ENCODE measurements around the gene ANKRD34C. TPM values are rescaled to one million over a fixed set of nuclear protein-coding genes. Genes with fewer than 3 reads are reported as not detected.

Gene ANKRD34C
- total RNA-seq, 1 experiment from 2014 or later: not detected

DNA sequence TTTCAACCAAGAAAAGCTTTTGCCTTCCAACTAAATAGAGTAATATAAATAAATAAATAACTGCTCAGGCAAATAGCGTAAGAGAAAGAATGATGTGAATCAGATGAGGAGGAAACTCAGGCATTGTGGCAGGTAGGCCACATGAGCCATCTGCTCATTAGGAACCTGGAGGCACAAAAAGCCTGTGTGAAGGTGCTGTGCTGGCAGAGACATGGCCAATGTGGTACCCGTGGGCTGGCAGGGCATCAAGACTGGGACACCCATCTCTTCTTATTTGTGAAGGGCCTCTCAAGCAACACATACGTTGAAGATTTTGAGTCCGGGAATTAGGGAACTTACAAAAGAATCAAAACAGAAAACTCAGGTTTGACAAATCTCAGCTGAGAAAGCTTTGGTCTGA lies 9.5 kb downstream of the ANKRD34C start:
- no peaks in the 10 kb centered on the region for H3K36me3 Mint-ChIP-seq (ENCODE audit: insufficient read depth, unreplicated experiment)
- no peak overlapping the region for H3K27ac Mint-ChIP-seq (ENCODE audit: unreplicated experiment)
- no peaks in the 10 kb centered on the region for H3K9me3 Mint-ChIP-seq (ENCODE audit: low read depth, unreplicated experiment)
- no TSS peak for BruUV-seq (replicated peaks)
- TF ChIP-seq, protein P1, sequence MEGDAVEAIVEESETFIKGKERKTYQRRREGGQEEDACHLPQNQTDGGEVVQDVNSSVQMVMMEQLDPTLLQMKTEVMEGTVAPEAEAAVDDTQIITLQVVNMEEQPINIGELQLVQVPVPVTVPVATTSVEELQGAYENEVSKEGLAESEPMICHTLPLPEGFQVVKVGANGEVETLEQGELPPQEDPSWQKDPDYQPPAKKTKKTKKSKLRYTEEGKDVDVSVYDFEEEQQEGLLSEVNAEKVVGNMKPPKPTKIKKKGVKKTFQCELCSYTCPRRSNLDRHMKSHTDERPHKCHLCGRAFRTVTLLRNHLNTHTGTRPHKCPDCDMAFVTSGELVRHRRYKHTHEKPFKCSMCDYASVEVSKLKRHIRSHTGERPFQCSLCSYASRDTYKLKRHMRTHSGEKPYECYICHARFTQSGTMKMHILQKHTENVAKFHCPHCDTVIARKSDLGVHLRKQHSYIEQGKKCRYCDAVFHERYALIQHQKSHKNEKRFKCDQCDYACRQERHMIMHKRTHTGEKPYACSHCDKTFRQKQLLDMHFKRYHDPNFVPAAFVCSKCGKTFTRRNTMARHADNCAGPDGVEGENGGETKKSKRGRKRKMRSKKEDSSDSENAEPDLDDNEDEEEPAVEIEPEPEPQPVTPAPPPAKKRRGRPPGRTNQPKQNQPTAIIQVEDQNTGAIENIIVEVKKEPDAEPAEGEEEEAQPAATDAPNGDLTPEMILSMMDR (IDR thresholded peaks at IDR 0.05; ENCODE audit: unreplicated experiment): no peak
- H3K4me1 Mint-ChIP-seq (ENCODE audit: low read depth, unreplicated experiment): peaks cover 9% of the 10 kb centered on the region
- intact Hi-C loops (cut with micrococcal nuclease; ENCODE audit: unreplicated experiment): no loop called here
- H3K27me3 Mint-ChIP-seq (ENCODE audit: unreplicated experiment): peaks cover 83% of the 10 kb centered on the region
- H3K4me3 Mint-ChIP-seq (ENCODE audit: low read depth, unreplicated experiment): no peak overlapping the region
- CTCF ChIA-PET: no interaction called here
- DNase-seq: no peak

- CTCF ChIA-PET: no interaction called here
- Mint-ChIP-seq H3K27me3 (ENCODE audit: unreplicated experiment) (peaks cover 84% of the 10 kb centered on the region), H3K27ac (ENCODE audit: unreplicated experiment) (no peak overlapping the region), H3K36me3 (ENCODE audit: insufficient read depth, unreplicated experiment) (no peaks in the 10 kb centered on the region), H3K9me3 (ENCODE audit: low read depth, unreplicated experiment) (no peaks in the 10 kb centered on the region), H3K4me3 (ENCODE audit: low read depth, unreplicated experiment) (no peak overlapping the region), H3K4me1 (ENCODE audit: low read depth, unreplicated experiment) (peaks cover 9% of the 10 kb centered on the region)
- DNase-seq: no peak
- intact Hi-C loops (cut with micrococcal nuclease; ENCODE audit: unreplicated experiment): no loop called here
- TF ChIP-seq, protein P1 (IDR thresholded peaks at IDR 0.05; ENCODE audit: unreplicated experiment): no peak
- no TSS peak for BruUV-seq (replicated peaks)
Observed at GRCh38 chr15:79294075-79294474, 11.6 kb downstream of the ANKRD34C start.

GRCh38 chr15:79296583-79296982 lies 14.1 kb downstream of the ANKRD34C start:
- DNase-seq: no peak
- CTCF ChIA-PET: interaction anchor here (0.6 to 0.8 kb wide), 2 partner anchors 15 to 146 kb away, joined by 3 read pairs; partner anchors contain the start of gene TMED3
- H3K27me3 Mint-ChIP-seq (ENCODE audit: unreplicated experiment): peaks cover 84% of the 10 kb centered on the region
- no peaks in the 10 kb centered on the region for H3K4me1 Mint-ChIP-seq (ENCODE audit: low read depth, unreplicated experiment)
- H3K4me3 Mint-ChIP-seq (ENCODE audit: low read depth, unreplicated experiment): no peak overlapping the region
- H3K9me3 Mint-ChIP-seq (ENCODE audit: low read depth, unreplicated experiment): no peaks in the 10 kb centered on the region
- intact Hi-C loops (cut with micrococcal nuclease; ENCODE audit: unreplicated experiment): no loop called here
- H3K27ac Mint-ChIP-seq (ENCODE audit: unreplicated experiment): no peak overlapping the region
- H3K36me3 Mint-ChIP-seq (ENCODE audit: insufficient read depth, unreplicated experiment): no peaks in the 10 kb centered on the region
- TF ChIP-seq, protein P1 (IDR thresholded peaks at IDR 0.05; ENCODE audit: unreplicated experiment): no peak
- no TSS peak for BruUV-seq (replicated peaks)

- intact Hi-C loops (cut with micrococcal nuclease; ENCODE audit: unreplicated experiment): no loop called here
- CTCF ChIA-PET: no interaction called here
- H3K27me3 Mint-ChIP-seq (ENCODE audit: unreplicated experiment): peaks cover 85% of the 10 kb centered on the region
- no peak overlapping the region for H3K27ac Mint-ChIP-seq (ENCODE audit: unreplicated experiment)
- no peak overlapping the region for H3K4me3 Mint-ChIP-seq (ENCODE audit: low read depth, unreplicated experiment)
- TF ChIP-seq, protein P1 (IDR thresholded peaks at IDR 0.05; ENCODE audit: unreplicated experiment): no peak
- no peak for DNase-seq
- H3K4me1 Mint-ChIP-seq (ENCODE audit: low read depth, unreplicated experiment): no peaks in the 10 kb centered on the region
- no TSS peak for BruUV-seq (replicated peaks)
- no peaks in the 10 kb centered on the region for H3K9me3 Mint-ChIP-seq (ENCODE audit: low read depth, unreplicated experiment)
- H3K36me3 Mint-ChIP-seq (ENCODE audit: insufficient read depth, unreplicated experiment): no peaks in the 10 kb centered on the region
Observed at GRCh38 chr15:79299126-79299840, 16.8 kb downstream of the ANKRD34C start.

Data from Calu3 (cell line).